Skeletal muscle tissue (tissue), 1 donor: ENCODE data around the gene AADAC. TPM values are rescaled to one million over a fixed set of nuclear protein-coding genes. Genes with fewer than 3 reads are reported as not detected.

Experiments used
- total RNA-seq: library from RNA; depleted of rRNA; stranded (reverse); fragments of >200 nt; gene quantifications from one replicate; pipeline ENCODE4 v1.2.3, GENCODE V29; 2014

The AADAC gene
- total RNA-seq, 1 donor from 2014 or later, result 1.6 TPM

Other genes with a start within 250 kb of the AADAC start
- gene AADACL2, start 80.2 kb upstream of the AADAC start, total RNA-seq, result not detected
- 0.52 TPM for gene SUCNR1, start 59.5 kb downstream of the AADAC start, total RNA-seq